PC-3 (cell line): ENCODE data around the gene EMC1.

Experiments used
- CTCF ChIP-seq: fragments of 300-600 bp; sonication (generic); conservative IDR thresholded peaks from 2 replicates; pipeline ENCODE4 v1.5.1; 2017; ENCODE audit warnings: antibody characterized with exemption, low read depth, mild to moderate bottlenecking, low read length
- EZH2 ChIP-seq: fragments of 300-600 bp; sonication (generic); IDR thresholded peaks from one replicate; pipeline ENCODE4 v1.6.1; 2017; ENCODE audit warnings: antibody characterized with exemption, mild to moderate bottlenecking, low read length; ENCODE audit not compliant: unreplicated experiment

GRCh38 chr1:19177811-19178210 lies 73.5 kb downstream of the EMC1 start:
- TF ChIP-seq CTCF (no peak), EZH2 (no peak)
